HCT116 (cell line): ENCODE results near the gene MMAA. TPM values are rescaled to one million over a fixed set of nuclear protein-coding genes. Genes with fewer than 3 reads are reported as not detected.

Experiments used
- ATAC-seq: fragments of 200-7000 bp; cut with Tn5 transposase; 2 replicates; pipeline ENCODE4 v1.9.1; 2020; ENCODE audit warnings: mild to moderate bottlenecking, moderate library complexity
- BruUV-seq: library from RNA; stranded (reverse); fragments of 400-500 nt; replicated peaks from 2 replicates; lab custom pipeline; 2021; lab: Mats Ljungman, UMichigan
- CTCF ChIA-PET: fragments of 300-600 bp; sonication (Branson Sonifier 250); formaldehyde crosslinking; loops from one replicate; lab custom pipeline; 2021; ENCODE audit warnings: antibody characterized with exemption; lab: Charles Lee
- POLR2A ChIA-PET: fragments of 300-600, 350-600 bp; sonication (Branson Sonifier 250); formaldehyde crosslinking; loops from one replicate; lab custom pipeline; 2021; ENCODE audit warnings: antibody characterized with exemption; lab: Charles Lee
- RAD21 ChIA-PET, 2 experiments: fragments of 300-600 bp; sonication (Branson Sonifier 250); formaldehyde crosslinking; loops; one replicate each; lab custom pipeline; 2023; ENCODE audit warnings: low total read pairs in 2 of 2; ENCODE audit not compliant: uncharacterized antibody in 2 of 2, unreplicated experiment in 2 of 2, low non-redundant PET in 1 of 2; lab: Charles Lee
- DNase-seq: peaks from one replicate; pipeline ENCODE4 v3.0.0-alpha.2; 2010; ENCODE audit warnings: low read depth, low spot score
- H2AFZ ChIP-seq: fragments of 200-600 bp; shearing (Covaris generic), sonication (generic); 2 replicates; pipeline ENCODE4 v1.6.1; 2017; ENCODE audit warnings: low read depth, mixed run types, mixed read lengths, antibody characterized with exemption, low read length; ENCODE audit not compliant: poor library complexity, severe bottlenecking
- H3K27ac ChIP-seq: 2 replicates; pipeline ENCODE4 v1.5.1; 2012; ENCODE audit warnings: low read depth, low read length
- H3K27me3 ChIP-seq: fragments of 200-600 bp; sonication (generic); 2 replicates; pipeline ENCODE4 v1.6.1; 2016; ENCODE audit warnings: mixed run types, low read length, mixed read lengths; ENCODE audit not compliant: insufficient read depth
- H3K36me3 ChIP-seq, 2 experiments: fragments of 200-500 bp in 1 of 2; fragments of 200-600 bp in 1 of 2; sonication (Bioruptor generic) in 1 of 2; sonication (generic) in 1 of 2; 2 replicates each; pipeline versions ENCODE4 v1.5.1 to v1.6.1; 2014 to 2016; ENCODE audit warnings: low read length in 2 of 2, inconsistent platforms in 1 of 2, mixed read lengths in 1 of 2, mixed run types in 1 of 2; ENCODE audit not compliant: insufficient read depth in 2 of 2, control insufficient read depth in 1 of 2
- H3K4me1 ChIP-seq, 2 experiments: fragments of 200-600 bp in 1 of 2; sonication (generic) in 1 of 2; 2 replicates each; pipeline versions ENCODE4 v1.5.1 to v1.6.1; 2012 to 2017; ENCODE audit warnings: low read length in 2 of 2, inconsistent platforms in 1 of 2, mild to moderate bottlenecking in 1 of 2, mixed read lengths in 1 of 2, mixed run types in 1 of 2, moderate library complexity in 1 of 2; ENCODE audit not compliant: insufficient read depth in 2 of 2, control insufficient read depth in 1 of 2
- H3K4me2 ChIP-seq: fragments of 200-600 bp; sonication (generic); 2 replicates; pipeline ENCODE4 v1.6.1; 2017; ENCODE audit warnings: mixed run types, low read length, mixed read lengths
- H3K4me3 ChIP-seq, 2 experiments: fragments of 200-600 bp in 1 of 2; sonication (generic) in 1 of 2; replicated peaks in 1 of 2; 2 replicates each; pipeline ENCODE4 v1.5.1; 2011 to 2016; ENCODE audit warnings: low read length in 2 of 2, control low read depth in 1 of 2, low read depth in 1 of 2, mild to moderate bottlenecking in 1 of 2, mixed read lengths in 1 of 2, mixed run types in 1 of 2
- H3K79me2 ChIP-seq: fragments of 200-600 bp; sonication (generic); 2 replicates; pipeline ENCODE4 v1.6.1; 2017; ENCODE audit warnings: mild to moderate bottlenecking, mixed run types, low read length, moderate library complexity, mixed read lengths; ENCODE audit not compliant: insufficient read depth
- H3K9ac ChIP-seq: fragments of 200-600 bp; sonication (generic); 2 replicates; pipeline ENCODE4 v1.6.1; 2016; ENCODE audit warnings: low read length, mixed read lengths
- H3K9me2 ChIP-seq: fragments of 200-600 bp; sonication (generic), shearing (Covaris generic); 2 replicates; pipeline ENCODE4 v1.6.1; 2017; ENCODE audit warnings: mixed run types, mild to moderate bottlenecking, moderate library complexity; ENCODE audit not compliant: insufficient read depth
- H3K9me3 ChIP-seq, 2 experiments: fragments of 200-500 bp in 1 of 2; fragments of 200-600 bp in 1 of 2; sonication (Bioruptor generic) in 1 of 2; sonication (generic) in 1 of 2; 2 replicates each; pipeline ENCODE4 v1.6.1; 2014 to 2017; ENCODE audit warnings: low read length in 2 of 2, mixed read lengths in 2 of 2, inconsistent platforms in 1 of 2, low read depth in 1 of 2, mild to moderate bottlenecking in 1 of 2, mixed run types in 1 of 2, moderate library complexity in 1 of 2; ENCODE audit not compliant: control insufficient read depth in 1 of 2, insufficient read depth in 1 of 2
- H4K20me1 ChIP-seq: fragments of 200-600 bp; sonication (generic), shearing (Covaris generic); 2 replicates; pipeline ENCODE4 v1.6.1; 2017; ENCODE audit warnings: mixed run types, mild to moderate bottlenecking, moderate library complexity; ENCODE audit not compliant: insufficient read depth
- CBX3 ChIP-seq: IDR thresholded peaks from 2 replicates; pipeline ENCODE4 v1.6.1; 2012; ENCODE audit warnings: low read depth
- EGR1 ChIP-seq: IDR thresholded peaks from 2 replicates; pipeline ENCODE4 v1.6.1; 2012; ENCODE audit warnings: low read depth
- ELF1 ChIP-seq: IDR thresholded peaks from 2 replicates; pipeline ENCODE4 v1.6.1; 2012; ENCODE audit warnings: low read depth, borderline replicate concordance
- EZH2phosphoT487 ChIP-seq: fragments of 200-600 bp; IDR thresholded peaks from 2 replicates; pipeline ENCODE4 v1.6.1; 2018; ENCODE audit warnings: antibody characterized with exemption, borderline replicate concordance
- FOSL1 ChIP-seq: IDR thresholded peaks from 2 replicates; pipeline ENCODE4 v1.6.1; 2012; ENCODE audit warnings: low read depth
- JUND ChIP-seq: IDR thresholded peaks from 2 replicates; pipeline ENCODE4 v1.6.1; 2012
- POLR2A ChIP-seq: IDR thresholded peaks from 2 replicates; pipeline ENCODE4 v1.7.0; 2011; ENCODE audit warnings: borderline replicate concordance; ENCODE audit not compliant: insufficient read depth, insufficient read length; ENCODE audit errors: extremely low read depth
- RAD21 ChIP-seq: IDR thresholded peaks from 2 replicates; pipeline ENCODE4 v1.6.1; 2012; ENCODE audit warnings: low read depth, mild to moderate bottlenecking
- ZNF274 ChIP-seq: fragments of 200-500 bp; sonication (Bioruptor generic); IDR thresholded peaks from 2 replicates; pipeline ENCODE4 v1.6.1; 2014; ENCODE audit warnings: mild to moderate bottlenecking, low read depth, low read length, inconsistent platforms
- intact Hi-C: fragments of 100-400 bp; cut with micrococcal nuclease; formaldehyde crosslinking; loops from 2 replicates; pipeline ENCODE4 v1.10.0; 2022
- total RNA-seq: library from RNA; stranded (reverse); gene quantifications from one replicate; pipeline ENCODE4 v1.2.1, GENCODE V29; 2021; ENCODE audit not compliant: unreplicated experiment
- TF ChIP-seq, protein P1 (sequence below), 3 experiments: fragments of 200-600 bp in 1 of 3; sonication (generic) in 1 of 3; IDR thresholded peaks in 2 of 3; conservative IDR thresholded peaks in 1 of 3; 2 replicates each; pipeline ENCODE4 v1.5.1; 2012 to 2017; ENCODE audit warnings: low read depth in 2 of 3, low read length in 2 of 3, antibody characterized with exemption in 1 of 3, borderline replicate concordance in 1 of 3, control low read depth in 1 of 3, mild to moderate bottlenecking in 1 of 3, mixed read lengths in 1 of 3, mixed run types in 1 of 3, moderate library complexity in 1 of 3; ENCODE audit not compliant: insufficient read depth in 1 of 3
- TF ChIP-seq, protein P2 (sequence below): IDR thresholded peaks from 2 replicates; pipeline ENCODE4 v1.6.1; 2012

The MMAA gene
- total RNA-seq, 1 experiment from 2014 or later: 3.6 TPM

GRCh38 chr4:145670422-145670821 is 51.2 kb downstream of the MMAA start (continued):
- TF ChIP-seq POLR2A (no peak), EZH2phosphoT487 (no peak)

DNA sequence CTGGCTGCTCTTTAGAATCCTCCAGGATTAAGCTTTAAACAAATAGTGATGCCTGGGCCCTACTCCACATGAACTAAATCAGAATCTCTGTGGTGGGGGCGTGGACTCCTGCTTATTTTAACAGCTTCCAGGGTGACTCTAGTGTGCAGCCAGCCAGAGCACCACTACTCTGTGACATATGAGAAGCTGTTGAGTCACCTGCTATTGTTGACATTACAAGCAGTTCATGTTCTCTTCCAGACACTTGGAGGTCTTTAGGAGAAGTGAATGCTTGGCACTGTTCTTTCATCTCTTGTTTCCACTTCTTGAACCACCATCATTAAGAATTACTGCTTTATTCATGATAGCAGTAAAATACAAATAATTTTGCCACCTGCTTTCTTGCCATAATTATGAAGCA is 60.3 kb downstream of the MMAA start:
- Histone ChIP-seq H3K9me3 (no peaks in the 10 kb centered on the region), H3K4me3 (no peak overlapping the region), H3K4me1 (peaks cover 11 to 17% of the 10 kb centered on the region in 2 experiments; a peak in 3 of 4 replicates), H4K20me1 (no peaks in the 10 kb centered on the region), H3K27ac (no peak overlapping the region), H3K4me2 (peak overlapping the region; percentile 43), H2AFZ (peak overlapping the region; percentile 54), H3K36me3 (no peaks in the 10 kb centered on the region), H3K79me2 (no peaks in the 10 kb centered on the region), H3K27me3 (no peaks in the 10 kb centered on the region), H3K9me2 (no peaks in the 10 kb centered on the region), H3K9ac (no peak overlapping the region)
- intact Hi-C loops: no loop called here
- DNase-seq: peak; percentile 43
- POLR2A ChIA-PET: no interaction called here
- BruUV-seq: no TSS peak
- RAD21 ChIA-PET: no interaction called here
- ATAC-seq: peak; percentile 87
- CTCF ChIA-PET: no interaction called here
- no peak for TF ChIP-seq ELF1
- TF ChIP-seq ZNF274: no peak
- no peak for TF ChIP-seq RAD21
- peak; percentile 14; the same call in 1 of the 2 replicates for TF ChIP-seq EGR1
- TF ChIP-seq CBX3: peak; percentile 75; the same call in 1 of the 2 replicates
- TF ChIP-seq, protein P1, sequence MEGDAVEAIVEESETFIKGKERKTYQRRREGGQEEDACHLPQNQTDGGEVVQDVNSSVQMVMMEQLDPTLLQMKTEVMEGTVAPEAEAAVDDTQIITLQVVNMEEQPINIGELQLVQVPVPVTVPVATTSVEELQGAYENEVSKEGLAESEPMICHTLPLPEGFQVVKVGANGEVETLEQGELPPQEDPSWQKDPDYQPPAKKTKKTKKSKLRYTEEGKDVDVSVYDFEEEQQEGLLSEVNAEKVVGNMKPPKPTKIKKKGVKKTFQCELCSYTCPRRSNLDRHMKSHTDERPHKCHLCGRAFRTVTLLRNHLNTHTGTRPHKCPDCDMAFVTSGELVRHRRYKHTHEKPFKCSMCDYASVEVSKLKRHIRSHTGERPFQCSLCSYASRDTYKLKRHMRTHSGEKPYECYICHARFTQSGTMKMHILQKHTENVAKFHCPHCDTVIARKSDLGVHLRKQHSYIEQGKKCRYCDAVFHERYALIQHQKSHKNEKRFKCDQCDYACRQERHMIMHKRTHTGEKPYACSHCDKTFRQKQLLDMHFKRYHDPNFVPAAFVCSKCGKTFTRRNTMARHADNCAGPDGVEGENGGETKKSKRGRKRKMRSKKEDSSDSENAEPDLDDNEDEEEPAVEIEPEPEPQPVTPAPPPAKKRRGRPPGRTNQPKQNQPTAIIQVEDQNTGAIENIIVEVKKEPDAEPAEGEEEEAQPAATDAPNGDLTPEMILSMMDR (IDR thresholded peaks at IDR 0.05 in 2 of 3, conservative IDR thresholded peaks at IDR 0.05 in 1 of 3; ENCODE audit: borderline replicate concordance in 1 of 3, insufficient read depth in 1 of 3, low read depth in 2 of 3, low read length in 2 of 3): no peak
- TF ChIP-seq FOSL1: peak; percentile 42; the same call in 1 of the 2 replicates
- TF ChIP-seq, protein P2, sequence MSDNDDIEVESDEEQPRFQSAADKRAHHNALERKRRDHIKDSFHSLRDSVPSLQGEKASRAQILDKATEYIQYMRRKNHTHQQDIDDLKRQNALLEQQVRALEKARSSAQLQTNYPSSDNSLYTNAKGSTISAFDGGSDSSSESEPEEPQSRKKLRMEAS: no peak
- TF ChIP-seq JUND: no peak
